GM10266 (cell line): Measurements from ENCODE around the gene MORC1.
A peak's percentile ranks its signal among the peaks of the same experiment; 100 is the strongest.

Experiments used
- DNase-seq: peaks from one replicate; pipeline ENCODE4 v3.0.0; 2012; ENCODE audit errors: extremely low spot score
- CTCF ChIP-seq: IDR thresholded peaks from 2 replicates; pipeline ENCODE4 v1.5.1; 2012; ENCODE audit warnings: mild to moderate bottlenecking, low read depth; ENCODE audit not compliant: control insufficient read depth, insufficient read depth; ENCODE audit errors: missing control alignments

The MORC1 gene

GRCh38 chr3:109112946-109113760 lies 4.8 kb downstream of the MORC1 start:
- TF ChIP-seq CTCF: no peak
- DNase-seq: no peak

GRCh38 chr3:109109574-109109973 lies 8.4 kb downstream of the MORC1 start:
- no peak for TF ChIP-seq CTCF
- DNase-seq: no peak

- TF ChIP-seq CTCF: peak; percentile 13
- DNase-seq: no peak
These were observed 19.8 kb downstream of the MORC1 start for GRCh38 chr3:109098079-109098644.

- DNase-seq: no peak
- TF ChIP-seq CTCF: no peak
These were observed 22.8 kb downstream of the MORC1 start for GRCh38 chr3:109095166-109095565.

GRCh38 chr3:109093561-109093960 lies 24.4 kb downstream of the MORC1 start:
- TF ChIP-seq CTCF: no peak
- DNase-seq: no peak

- no peak for DNase-seq
These were observed 26.1 kb downstream of the MORC1 start for GRCh38 chr3:109091846-109092245.

More at GRCh38 chr3:109091846-109092245, 26.1 kb downstream of the MORC1 start:
- TF ChIP-seq CTCF: no peak
